HepG2 (cell line): ENCODE data around the gene USP10. TPM values are rescaled to one million over a fixed set of nuclear protein-coding genes. Genes with fewer than 3 reads are reported as not detected.

Experiments
- KDM5A ChIP-seq: fragments of 200-600 bp; sonication (generic); IDR thresholded peaks from 2 replicates; pipeline ENCODE4 v1.7.0; 2018; ENCODE audit warnings: antibody characterized with exemption, mild to moderate bottlenecking, low read length, borderline replicate concordance
- PHF20 ChIP-seq: sonication (generic); formaldehyde crosslinking; IDR thresholded peaks from 2 replicates; pipeline ENCODE4 v1.5.0; 2020; ENCODE audit warnings: mild to moderate bottlenecking, missing genetic modification reagents
- TAF1 ChIP-seq: sonication (generic); formaldehyde crosslinking; IDR thresholded peaks from 2 replicates; pipeline ENCODE4 v1.4.0; 2020; ENCODE audit warnings: missing genetic modification reagents
- ZNF230 ChIP-seq: sonication (generic); formaldehyde crosslinking; IDR thresholded peaks from 2 replicates; pipeline ENCODE4 v1.4.0; 2020; ENCODE audit warnings: mild to moderate bottlenecking, missing genetic modification reagents
- ZNF670 ChIP-seq: sonication (generic); formaldehyde crosslinking; IDR thresholded peaks from 2 replicates; pipeline ENCODE4 v1.8.0; 2022; ENCODE audit warnings: mild to moderate bottlenecking, missing genetic modification reagents, borderline replicate concordance
- ZNF678 ChIP-seq: sonication (generic); formaldehyde crosslinking; IDR thresholded peaks from 2 replicates; pipeline ENCODE4 v1.4.0; 2020; ENCODE audit warnings: mild to moderate bottlenecking, missing genetic modification reagents
- ZNF839 ChIP-seq: sonication (generic); formaldehyde crosslinking; IDR thresholded peaks from 2 replicates; pipeline ENCODE4 v1.4.0; 2020; ENCODE audit warnings: missing genetic modification reagents, mild to moderate bottlenecking, borderline replicate concordance
- polyA plus RNA-seq, 8 experiments: library from polyadenylated mRNA; depleted of rRNA in 3 of 8; stranded (reverse) in 7 of 8; unstranded in 1 of 8; fragments of >200 nt; fragmentation: Illumina TruSeq in 4 of 8; extraction: Trizol in 4 of 8; gene quantifications; 2 replicates each; pipeline versions ENCODE4 v1.2.1 to v1.2.3, GENCODE V29; 2011 to 2016; ENCODE audit warnings: low read depth in 4 of 8, missing spikeins in 1 of 8, mixed read lengths in 1 of 8; ENCODE audit not compliant: insufficient read depth in 1 of 8
- total RNA-seq, 5 experiments: library from RNA; depleted of rRNA; stranded (reverse); fragments of >200 nt; fragmentation: Illumina TruSeq; extraction: Trizol; gene quantifications; 2 replicates each; pipeline ENCODE4 v1.2.3, GENCODE V29; 2016; ENCODE audit warnings: low read depth in 1 of 5
- TF ChIP-seq, protein P1 (sequence below): fragments of 450-650 bp; IDR thresholded peaks from 2 replicates; pipeline ENCODE4 v1.6.1; 2017; ENCODE audit warnings: mild to moderate bottlenecking
- TF ChIP-seq, protein P2 (sequence below): sonication (generic); formaldehyde crosslinking; IDR thresholded peaks from 2 replicates; pipeline ENCODE4 v1.4.0; 2020; ENCODE audit warnings: mild to moderate bottlenecking, missing genetic modification reagents, borderline replicate concordance
- TF ChIP-seq, protein P3 (sequence below): IDR thresholded peaks from 2 replicates; pipeline ENCODE4 v1.6.1; 2016

USP10 gene
- total and polyA plus RNA-seq, 2 of the 13 experiments (the other 11 are each of a cell fraction or from before 2014, with no cell fraction given): 79.1 to 122 TPM

DNA sequence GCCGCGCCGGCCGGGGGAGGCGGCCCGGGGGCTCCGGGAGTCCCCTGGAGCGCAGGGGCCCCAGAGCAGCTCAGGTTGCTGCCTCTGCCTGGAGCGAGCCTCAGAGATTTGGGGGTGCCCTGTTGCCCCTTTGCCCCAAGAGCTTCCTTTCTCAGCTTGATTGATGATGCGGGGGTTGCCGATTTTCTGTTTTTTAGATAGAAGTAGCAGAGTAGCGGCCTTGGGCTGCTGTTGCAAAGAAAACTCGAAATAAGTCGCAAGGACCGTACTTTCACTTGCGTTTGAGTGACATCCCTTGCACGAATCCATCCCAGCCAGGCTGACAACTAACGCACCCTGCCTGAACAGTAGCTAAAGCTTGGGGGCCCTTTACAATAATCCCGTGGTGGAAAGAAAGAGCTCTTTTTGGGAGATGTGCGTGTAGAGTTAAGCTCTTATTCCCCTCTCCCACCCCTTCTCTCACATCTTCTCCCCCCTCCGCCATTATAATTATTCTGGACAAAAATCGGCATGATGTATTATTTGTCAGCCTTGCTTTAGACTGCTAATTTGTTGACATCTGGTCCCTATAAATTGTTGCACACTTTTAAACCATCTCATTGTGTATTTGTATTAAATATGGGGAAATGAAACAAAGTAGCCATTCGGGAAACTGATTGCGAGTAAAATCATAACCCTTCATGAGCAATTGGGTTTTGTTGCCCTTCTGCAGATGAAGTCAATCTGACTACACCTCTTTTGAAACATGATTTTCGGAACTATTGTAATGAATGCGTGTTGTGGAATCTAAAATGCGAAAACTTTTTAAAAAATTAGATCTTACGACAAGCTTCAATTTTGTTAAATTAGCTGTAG, 873 bp downstream of the USP10 start (continued):
- TF ChIP-seq ZNF839 (CRISPR knock-in tag) (no peak), ZNF230 (CRISPR knock-in tag) (no peak), PHF20 (CRISPR knock-in tag) (0 out of 2 replicates have a peak, but pooled peaks have one; percentile 19), TAF1 (CRISPR knock-in tag) (no peak), ZNF678 (no peak; the same call in 1 of the 2 replicates), KDM5A (peak; percentile 51), ZNF670 (CRISPR knock-in tag) (0 out of 2 replicates have a peak, but pooled peaks have one; percentile 35)
- TF ChIP-seq, protein P1, sequence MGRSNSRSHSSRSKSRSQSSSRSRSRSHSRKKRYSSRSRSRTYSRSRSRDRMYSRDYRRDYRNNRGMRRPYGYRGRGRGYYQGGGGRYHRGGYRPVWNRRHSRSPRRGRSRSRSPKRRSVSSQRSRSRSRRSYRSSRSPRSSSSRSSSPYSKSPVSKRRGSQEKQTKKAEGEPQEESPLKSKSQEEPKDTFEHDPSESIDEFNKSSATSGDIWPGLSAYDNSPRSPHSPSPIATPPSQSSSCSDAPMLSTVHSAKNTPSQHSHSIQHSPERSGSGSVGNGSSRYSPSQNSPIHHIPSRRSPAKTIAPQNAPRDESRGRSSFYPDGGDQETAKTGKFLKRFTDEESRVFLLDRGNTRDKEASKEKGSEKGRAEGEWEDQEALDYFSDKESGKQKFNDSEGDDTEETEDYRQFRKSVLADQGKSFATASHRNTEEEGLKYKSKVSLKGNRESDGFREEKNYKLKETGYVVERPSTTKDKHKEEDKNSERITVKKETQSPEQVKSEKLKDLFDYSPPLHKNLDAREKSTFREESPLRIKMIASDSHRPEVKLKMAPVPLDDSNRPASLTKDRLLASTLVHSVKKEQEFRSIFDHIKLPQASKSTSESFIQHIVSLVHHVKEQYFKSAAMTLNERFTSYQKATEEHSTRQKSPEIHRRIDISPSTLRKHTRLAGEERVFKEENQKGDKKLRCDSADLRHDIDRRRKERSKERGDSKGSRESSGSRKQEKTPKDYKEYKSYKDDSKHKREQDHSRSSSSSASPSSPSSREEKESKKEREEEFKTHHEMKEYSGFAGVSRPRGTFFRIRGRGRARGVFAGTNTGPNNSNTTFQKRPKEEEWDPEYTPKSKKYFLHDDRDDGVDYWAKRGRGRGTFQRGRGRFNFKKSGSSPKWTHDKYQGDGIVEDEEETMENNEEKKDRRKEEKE: no peak
- TF ChIP-seq, protein P2, sequence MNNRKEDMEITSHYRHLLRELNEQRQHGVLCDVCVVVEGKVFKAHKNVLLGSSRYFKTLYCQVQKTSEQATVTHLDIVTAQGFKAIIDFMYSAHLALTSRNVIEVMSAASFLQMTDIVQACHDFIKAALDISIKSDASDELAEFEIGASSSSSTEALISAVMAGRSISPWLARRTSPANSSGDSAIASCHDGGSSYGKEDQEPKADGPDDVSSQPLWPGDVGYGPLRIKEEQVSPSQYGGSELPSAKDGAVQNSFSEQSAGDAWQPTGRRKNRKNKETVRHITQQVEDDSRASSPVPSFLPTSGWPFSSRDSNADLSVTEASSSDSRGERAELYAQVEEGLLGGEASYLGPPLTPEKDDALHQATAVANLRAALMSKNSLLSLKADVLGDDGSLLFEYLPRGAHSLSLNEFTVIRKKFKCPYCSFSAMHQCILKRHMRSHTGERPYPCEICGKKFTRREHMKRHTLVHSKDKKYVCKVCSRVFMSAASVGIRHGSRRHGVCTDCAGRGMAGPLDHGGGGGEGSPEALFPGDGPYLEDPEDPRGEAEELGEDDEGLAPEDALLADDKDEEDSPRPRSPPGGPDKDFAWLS (CRISPR knock-in tag): no peak
- TF ChIP-seq, protein P3, sequence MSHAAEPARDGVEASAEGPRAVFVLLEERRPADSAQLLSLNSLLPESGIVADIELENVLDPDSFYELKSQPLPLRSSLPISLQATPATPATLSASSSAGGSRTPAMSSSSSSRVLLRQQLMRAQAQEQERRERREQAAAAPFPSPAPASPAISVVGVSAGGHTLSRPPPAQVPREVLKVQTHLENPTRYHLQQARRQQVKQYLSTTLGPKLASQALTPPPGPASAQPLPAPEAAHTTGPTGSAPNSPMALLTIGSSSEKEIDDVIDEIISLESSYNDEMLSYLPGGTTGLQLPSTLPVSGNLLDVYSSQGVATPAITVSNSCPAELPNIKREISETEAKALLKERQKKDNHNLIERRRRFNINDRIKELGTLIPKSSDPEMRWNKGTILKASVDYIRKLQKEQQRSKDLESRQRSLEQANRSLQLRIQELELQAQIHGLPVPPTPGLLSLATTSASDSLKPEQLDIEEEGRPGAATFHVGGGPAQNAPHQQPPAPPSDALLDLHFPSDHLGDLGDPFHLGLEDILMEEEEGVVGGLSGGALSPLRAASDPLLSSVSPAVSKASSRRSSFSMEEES (CRISPR knock-in tag): no peak
- TF ChIP-seq, all 625 proteins: peak for 31
